DMS79 treated with DMSO at 0.1 percent for 48 hours (cell line): ENCODE measurements around the gene CAP2.

Source experiments
- DNase-seq: peaks from one replicate; lab custom pipeline; 2025; lab: John Stamatoyannopoulos, UW

CAP2 gene

GRCh38 chr6:17392978-17393891 is at the start of gene CAP2:
CAP2 (plus strand) TSS chr6:17393595; CDS start chr6:17421556, 27,961 bp downstream.
- peak; percentile 14 for DNase-seq

GRCh38 chr6:17347012-17347411 is 46.4 kb upstream of the CAP2 start:
- DNase-seq = no peak

- DNase-seq = no peak
Observed at GRCh38 chr6:17349427-17349826, 44.0 kb upstream of the CAP2 start.

- DNase-seq = no peak
Observed at GRCh38 chr6:17352302-17352701, 41.1 kb upstream of the CAP2 start.

DNA sequence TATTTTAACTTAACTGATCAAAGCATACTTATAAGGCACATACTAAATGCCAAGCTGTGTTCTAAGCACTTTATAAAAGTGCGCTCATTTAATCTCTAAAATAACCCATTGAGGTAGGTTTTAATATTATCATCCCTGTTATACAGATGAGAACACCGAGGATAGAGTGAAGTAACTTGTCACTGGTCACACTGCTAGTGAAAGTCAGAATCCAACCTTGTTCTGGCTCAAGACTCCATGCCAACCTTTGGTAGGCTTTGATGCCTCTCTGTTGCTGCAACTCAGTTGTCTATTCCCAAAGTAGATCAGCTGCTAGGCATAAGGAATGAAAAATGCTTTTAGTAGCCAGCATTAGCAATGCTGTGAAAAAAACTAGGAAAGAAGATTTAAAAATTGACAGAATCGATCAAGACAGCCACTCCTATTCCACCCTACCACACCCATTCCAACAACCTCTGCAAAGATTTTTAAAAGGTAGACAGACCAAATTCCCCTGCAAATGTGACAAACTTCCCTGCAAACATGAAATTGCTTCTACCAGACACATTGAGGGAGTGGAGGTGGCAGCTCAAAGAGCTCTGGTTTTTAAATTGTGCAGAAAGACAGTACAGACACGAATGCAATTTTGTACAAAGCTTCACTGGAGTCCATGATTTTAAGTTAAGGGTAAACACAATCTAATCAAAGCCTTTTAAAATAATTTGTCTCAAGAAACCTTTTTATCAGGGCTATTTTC is 39.8 kb upstream of the CAP2 start:
- DNase-seq = no peak

DNA sequence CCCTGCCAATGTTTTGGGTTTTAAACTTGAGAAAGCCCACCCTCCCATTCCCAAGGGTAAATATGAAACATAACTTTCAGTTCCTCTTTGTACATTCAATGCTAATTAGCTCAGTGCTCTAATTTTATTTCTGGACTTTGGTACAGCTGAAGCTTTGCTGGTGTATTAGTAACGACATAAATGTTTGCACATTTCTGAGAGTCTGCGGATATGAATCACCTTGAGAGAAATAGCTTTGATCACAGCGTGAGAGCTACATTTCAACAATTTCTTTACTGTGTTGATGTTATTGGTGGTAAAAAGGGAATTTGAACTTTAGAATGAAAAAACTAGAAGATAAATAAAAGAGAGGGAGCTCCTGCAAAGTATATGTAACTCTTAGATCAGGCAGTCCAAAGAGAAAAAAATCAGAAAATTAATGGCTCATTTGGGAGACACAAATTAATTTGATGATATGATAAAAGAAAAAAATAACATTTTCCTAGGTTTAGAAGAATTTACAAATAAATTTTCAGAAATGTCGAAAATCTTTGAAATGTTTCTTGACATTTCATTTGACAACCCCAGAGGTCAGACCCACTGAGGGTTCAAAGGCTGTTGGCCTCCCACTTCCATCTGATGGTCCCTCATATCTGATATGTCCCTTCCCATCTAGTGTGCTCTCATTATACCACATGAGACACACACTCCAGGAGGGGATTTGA is 38.5 kb upstream of the CAP2 start:
- DNase-seq = no peak

DNA sequence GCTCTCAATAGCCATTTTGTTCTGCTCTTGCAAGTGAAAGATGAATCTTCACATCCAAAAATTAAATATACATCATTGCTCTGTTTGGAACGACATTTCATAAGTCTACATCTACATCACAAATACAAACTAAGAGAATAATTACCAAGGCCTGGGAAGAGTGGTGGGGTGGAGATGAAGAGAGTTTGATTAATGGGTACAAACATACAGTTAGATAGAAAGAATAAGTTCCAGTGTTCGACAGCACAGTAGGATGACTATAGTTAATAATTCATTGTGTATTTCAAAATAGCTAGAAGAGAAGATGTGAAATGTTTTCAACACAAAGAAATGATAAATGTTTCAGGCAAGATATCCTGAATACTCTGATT is 38.0 kb upstream of the CAP2 start:
- no peak for DNase-seq

DNA sequence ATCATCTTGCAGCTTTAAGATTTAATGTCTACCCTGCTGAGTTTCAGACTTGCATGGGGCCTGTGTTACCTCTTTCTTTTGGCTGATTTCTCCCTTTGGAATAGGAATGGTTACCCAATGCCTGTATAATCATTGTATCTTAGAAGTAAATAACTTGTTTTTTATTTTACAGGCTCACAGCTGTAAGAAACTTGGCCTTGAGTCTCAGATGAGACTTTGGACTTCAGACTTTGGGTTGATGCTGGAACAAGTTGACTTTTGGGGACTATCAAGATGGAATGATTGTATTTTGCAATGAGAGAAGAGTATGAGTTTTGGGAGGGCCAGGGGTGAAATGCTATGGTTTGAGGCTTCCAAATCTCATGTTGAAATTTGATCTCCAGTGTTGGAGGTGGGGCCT is 34.9 kb upstream of the CAP2 start:
- no peak for DNase-seq

GRCh38 chr6:17360564-17360963 is 32.8 kb upstream of the CAP2 start:
- DNase-seq = no peak

GRCh38 chr6:17361013-17361412 is 32.4 kb upstream of the CAP2 start:
- no peak for DNase-seq

GRCh38 chr6:17365961-17366360 is 27.4 kb upstream of the CAP2 start:
- DNase-seq = no peak

GRCh38 chr6:17367868-17368267 is 25.5 kb upstream of the CAP2 start:
- DNase-seq = no peak

DNA sequence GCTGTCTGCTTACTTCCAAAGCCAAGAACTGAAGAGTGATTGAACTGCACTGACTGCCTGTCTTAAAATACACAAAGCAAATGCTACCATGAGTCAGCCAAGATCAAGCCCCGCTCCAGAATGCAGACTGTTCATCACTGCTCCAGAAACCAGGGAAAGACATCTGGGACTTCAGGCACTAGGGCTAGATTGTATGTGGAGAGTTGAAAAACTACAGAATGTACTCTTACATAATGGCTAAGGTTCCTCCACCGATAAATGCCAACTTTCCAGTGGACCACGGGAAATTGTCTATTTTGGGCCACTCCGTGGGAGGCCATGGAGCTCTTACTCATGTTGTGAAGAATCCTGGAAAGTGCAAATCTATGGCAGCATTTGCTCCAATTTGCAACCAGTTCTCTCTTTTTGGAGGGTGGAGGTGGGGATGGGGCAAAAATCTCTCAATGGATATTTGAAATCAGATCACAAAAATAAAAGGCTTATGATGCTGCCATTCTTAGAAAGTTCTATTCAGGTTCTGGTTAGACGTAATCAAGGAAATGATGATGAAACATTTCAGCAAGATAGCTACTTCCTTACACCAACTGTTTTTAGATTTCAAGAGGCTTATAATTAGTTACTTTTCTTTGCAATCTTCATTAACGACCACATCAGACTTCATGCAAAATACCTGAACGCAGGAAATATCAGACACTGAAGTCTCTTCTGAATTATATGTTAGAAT is 11.8 kb upstream of the CAP2 start:
- DNase-seq = no peak

DNA sequence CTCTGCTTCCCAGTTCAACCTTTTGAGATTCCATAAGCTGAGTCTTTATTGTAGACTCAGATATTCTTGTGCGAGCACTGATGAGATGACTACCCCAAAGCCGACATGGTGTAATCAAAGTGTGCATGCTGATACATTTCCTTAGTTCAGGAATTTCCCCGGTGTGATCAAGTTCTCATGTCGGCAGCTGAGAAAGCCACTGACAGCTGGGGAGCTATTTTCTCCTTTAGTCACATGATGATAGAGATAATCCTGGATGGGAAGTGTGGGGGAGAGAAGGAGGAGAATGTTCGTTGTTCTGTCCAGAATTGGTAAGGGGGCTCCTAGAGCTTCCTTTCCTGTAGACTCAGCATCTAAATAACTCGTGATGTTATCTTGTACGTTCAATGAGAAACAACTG is 7.7 kb upstream of the CAP2 start:
- no peak for DNase-seq

DNA sequence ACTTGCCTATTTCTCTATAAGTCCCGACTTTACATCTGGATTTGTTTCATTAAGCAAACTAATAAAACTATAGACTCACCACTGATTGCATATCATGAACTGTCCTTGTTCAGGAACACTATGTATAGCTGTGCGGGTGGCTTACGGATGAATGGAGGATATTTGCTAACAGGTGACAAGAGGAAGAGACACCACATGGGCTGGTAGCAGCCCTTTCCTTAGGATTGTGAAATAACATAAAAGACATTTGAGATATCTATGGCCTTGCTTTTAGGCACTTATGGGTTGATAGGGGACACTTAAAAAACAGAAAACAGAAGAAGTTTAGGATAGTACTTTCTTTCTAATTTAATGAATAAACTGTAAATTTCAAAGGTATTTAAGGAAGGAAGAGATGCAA is 5.0 kb upstream of the CAP2 start:
- no peak for DNase-seq

GRCh38 chr6:17389274-17389847 is 4.0 kb upstream of the CAP2 start:
- DNase-seq = no peak

DNA sequence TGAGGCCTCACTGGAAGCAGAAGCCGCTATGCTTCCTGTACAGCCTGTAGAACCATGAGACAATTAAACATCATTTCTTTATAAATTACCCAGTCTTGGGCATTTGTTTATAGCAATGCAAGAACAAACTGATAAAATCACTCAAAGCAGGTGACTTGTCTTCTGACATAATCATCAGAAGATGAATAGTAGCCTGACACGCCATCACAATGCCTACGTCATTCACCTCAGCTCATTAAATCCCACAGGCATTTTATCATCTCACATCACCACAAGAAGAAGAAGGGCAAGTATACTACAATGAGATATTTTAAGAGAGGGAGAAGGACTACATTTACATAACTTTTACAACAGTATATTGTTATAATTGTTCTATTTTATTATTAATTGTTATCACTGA is 3.1 kb upstream of the CAP2 start:
- DNase-seq = no peak

- DNase-seq = no peak
Observed at GRCh38 chr6:17391976-17392375, 1.4 kb upstream of the CAP2 start.

- peak; percentile 5 for DNase-seq
Observed at GRCh38 chr6:17393892-17394631, 667 bp downstream of the CAP2 start.

DNA sequence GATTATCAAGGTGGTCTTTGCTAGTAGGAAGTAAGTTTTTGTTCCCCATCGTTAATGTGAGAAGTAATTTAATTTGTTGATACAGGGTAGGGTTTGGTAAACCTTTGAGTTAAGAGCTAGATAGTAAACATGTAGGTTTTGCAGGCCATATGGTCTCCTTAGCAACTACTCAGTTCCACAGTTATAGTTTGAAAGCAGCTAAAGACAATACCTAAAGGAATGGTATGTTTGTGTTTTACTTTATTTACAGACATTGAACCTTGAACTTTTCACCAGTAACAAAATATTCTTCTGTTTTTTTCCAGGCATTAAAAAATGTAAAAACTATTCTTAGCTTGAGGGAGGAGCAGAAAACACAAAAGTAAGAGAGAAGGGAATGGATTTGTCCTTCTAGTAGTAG is 1.7 kb downstream of the CAP2 start:
- DNase-seq = no peak

- DNase-seq = no peak
Observed at GRCh38 chr6:17396256-17396655, 2.9 kb downstream of the CAP2 start.
